HEK293 (cell line): Measurements from ENCODE around the gene RNF113B.

Experiments used
- ZBTB20 ChIP-seq: fragments of 450-650 bp; formaldehyde crosslinking; IDR thresholded peaks from 2 replicates; pipeline ENCODE4 v1.5.1; 2016; ENCODE audit warnings: missing biosample characterization, missing genetic modification characterization
- ZNF311 ChIP-seq: fragments of 450-650 bp; formaldehyde crosslinking; IDR thresholded peaks from 2 replicates; pipeline ENCODE4 v1.5.1; 2017; ENCODE audit warnings: missing biosample characterization, missing genetic modification characterization, borderline replicate concordance
- ZNF747 ChIP-seq: fragments of 450-650 bp; formaldehyde crosslinking; IDR thresholded peaks from 2 replicates; pipeline ENCODE4 v1.5.1; 2016; ENCODE audit warnings: missing biosample characterization, missing genetic modification characterization

- TF ChIP-seq ZBTB20 (tag by site-specific recombination) (peak; percentile 58; the same call in 1 of the 2 replicates), ZNF747 (no peak), ZNF311 (tag by site-specific recombination) (no peak)
Observed at GRCh38 chr13:98142380-98143156, 34.5 kb downstream of the RNF113B start, which contains the start of gene FARP1.
